Left lung (tissue), 10 donors: ENCODE data around the gene CACNA2D3. TPM values are rescaled to one million over a fixed set of nuclear protein-coding genes. Genes with fewer than 3 reads are reported as not detected.

Source experiments
- ATAC-seq: fragments of 200-7000 bp; cut with Tn5 transposase; one replicate; pipeline ENCODE4 v1.9.1; 2020; ENCODE audit warnings: moderate library complexity
- DNase-seq, 4 donors: peaks; one replicate each; pipeline ENCODE4 v3.0.0-alpha.2; 2013 to 2020
- H3K27ac ChIP-seq, 2 donors: fragments of 200-600 bp; sonication (generic) in 1 of 2; one replicate each; pipeline versions ENCODE4 v1.5.0 to v1.8.0; 2020 to 2021
- H3K27me3 ChIP-seq, 2 donors: fragments of 200-600 bp; sonication (generic) in 1 of 2; one replicate each; pipeline versions ENCODE4 v1.5.0 to v1.8.0; 2020 to 2021
- H3K36me3 ChIP-seq, 2 donors: fragments of 200-600 bp; sonication (generic) in 1 of 2; one replicate each; pipeline versions ENCODE4 v1.5.0 to v1.8.0; 2020 to 2021
- H3K4me1 ChIP-seq, 2 donors: fragments of 200-600 bp; one replicate each; pipeline ENCODE4 v1.8.0; 2021
- H3K4me3 ChIP-seq, 2 donors: fragments of 200-600 bp; sonication (generic) in 1 of 2; one replicate each; pipeline versions ENCODE4 v1.5.0 to v1.8.0; 2020 to 2021; ENCODE audit warnings: mild to moderate bottlenecking in 1 of 2
- H3K9me3 ChIP-seq, 2 donors: fragments of 200-600 bp; sonication (generic) in 1 of 2; one replicate each; pipeline versions ENCODE4 v1.5.0 to v1.8.0; 2020 to 2021
- CTCF ChIP-seq, 2 donors: fragments of 200-600 bp; sonication (generic) in 1 of 2; IDR thresholded peaks; one replicate each; pipeline versions ENCODE4 v1.5.0 to v1.8.0; 2021; ENCODE audit warnings: antibody characterized with exemption in 2 of 2
- intact Hi-C, 2 donors: fragments of 100-400 bp; cut with DNase I; formaldehyde crosslinking; loops; one replicate each; pipeline versions ENCODE4 v1.11.2 to v1.14.2; 2022
- polyA plus RNA-seq, 6 donors: library from polyadenylated mRNA; unstranded; fragments of 120-200 nt; gene quantifications; one replicate each; pipeline ENCODE4 v1.2.1, GENCODE V29; 2013; ENCODE audit not compliant: insufficient read length in 6 of 6
- total RNA-seq, 2 donors: library from RNA; stranded (reverse); fragmentation: NEBNext Ultra II Directional; extraction: Animal tissue kit (Norgen Biotek cat#: 25700); gene quantifications; one replicate each; pipeline ENCODE4 v1.2.1, GENCODE V29; 2021
- donor health status: DM: no; HTN: yes; CAD: no.
- donor health status: DM: no; HTN: no; CAD: no.

Gene CACNA2D3
- total and polyA plus RNA-seq, 8 donors = 1.1 to 2.7 (median 1.5) TPM

- intact Hi-C loops = no loop called here
- Histone ChIP-seq H3K36me3 (no peaks in the 10 kb centered on the region), H3K27me3 (no peaks in the 10 kb centered on the region), H3K4me1 (no peaks in the 10 kb centered on the region), H3K27ac (no peak overlapping the region), H3K9me3 (peaks cover 0 to 3% of the 10 kb centered on the region in 2 donors), H3K4me3 (no peak overlapping the region)
- TF ChIP-seq CTCF (IDR thresholded peaks at IDR 0.05) = no peak
- DNase-seq (no peak), ATAC-seq (no peak)
These were observed 447.7 kb downstream of the CACNA2D3 start for GRCh38 chr3:54570008-54570407.

GRCh38 chr3:54572197-54572895, 450.0 kb downstream of the CACNA2D3 start:
- ATAC-seq = no peak
- intact Hi-C loops = no loop called here
- Histone ChIP-seq H3K9me3 (peaks cover 0 to 3% of the 10 kb centered on the region in 2 donors), H3K27ac (no peak overlapping the region), H3K36me3 (no peaks in the 10 kb centered on the region), H3K4me3 (no peak overlapping the region), H3K4me1 (no peaks in the 10 kb centered on the region), H3K27me3 (no peaks in the 10 kb centered on the region)
- TF ChIP-seq CTCF (IDR thresholded peaks at IDR 0.05) = no peak
- no peak for DNase-seq

GRCh38 chr3:54573858-54574257, 451.5 kb downstream of the CACNA2D3 start:
- intact Hi-C loops = no loop called here
- Histone ChIP-seq H3K4me3 (no peak overlapping the region), H3K4me1 (no peaks in the 10 kb centered on the region), H3K27ac (no peak overlapping the region), H3K36me3 (no peaks in the 10 kb centered on the region), H3K27me3 (no peaks in the 10 kb centered on the region), H3K9me3 (peaks cover 0 to 3% of the 10 kb centered on the region in 2 donors)
- DNase-seq (no peak), ATAC-seq (no peak)
- no peak for TF ChIP-seq CTCF (IDR thresholded peaks at IDR 0.05)

GRCh38 chr3:54574906-54575617, 452.7 kb downstream of the CACNA2D3 start:
- no peak for TF ChIP-seq CTCF (IDR thresholded peaks at IDR 0.05)
- no peak for ATAC-seq
- intact Hi-C loops = no loop called here
- no peak overlapping the region for H3K4me3 ChIP-seq
- no peaks in the 10 kb centered on the region for H3K27me3 ChIP-seq
- no peaks in the 10 kb centered on the region for H3K36me3 ChIP-seq
- no peak for DNase-seq
- H3K27ac ChIP-seq = no peak overlapping the region
- no peaks in the 10 kb centered on the region for H3K4me1 ChIP-seq
- H3K9me3 ChIP-seq = no peaks in the 10 kb centered on the region

- ATAC-seq (peak; percentile 64), DNase-seq (peak in 1 of 4 donors; percentile 3)
- Histone ChIP-seq H3K4me1 (no peaks in the 10 kb centered on the region), H3K27me3 (no peaks in the 10 kb centered on the region), H3K9me3 (no peaks in the 10 kb centered on the region), H3K27ac (no peak overlapping the region), H3K36me3 (no peaks in the 10 kb centered on the region), H3K4me3 (no peak overlapping the region)
- intact Hi-C loops = no loop called here
- TF ChIP-seq CTCF (IDR thresholded peaks at IDR 0.05) = no peak
These were observed 453.2 kb downstream of the CACNA2D3 start for GRCh38 chr3:54575618-54575960.
